OCI-M2 (cell line): ENCODE data around the gene RABGGTA.

Experiments
- DNase-seq: peaks from one replicate; lab custom pipeline; 2025; ENCODE audit not compliant: unreplicated experiment; lab: John Stamatoyannopoulos, UW

RABGGTA gene

DNA sequence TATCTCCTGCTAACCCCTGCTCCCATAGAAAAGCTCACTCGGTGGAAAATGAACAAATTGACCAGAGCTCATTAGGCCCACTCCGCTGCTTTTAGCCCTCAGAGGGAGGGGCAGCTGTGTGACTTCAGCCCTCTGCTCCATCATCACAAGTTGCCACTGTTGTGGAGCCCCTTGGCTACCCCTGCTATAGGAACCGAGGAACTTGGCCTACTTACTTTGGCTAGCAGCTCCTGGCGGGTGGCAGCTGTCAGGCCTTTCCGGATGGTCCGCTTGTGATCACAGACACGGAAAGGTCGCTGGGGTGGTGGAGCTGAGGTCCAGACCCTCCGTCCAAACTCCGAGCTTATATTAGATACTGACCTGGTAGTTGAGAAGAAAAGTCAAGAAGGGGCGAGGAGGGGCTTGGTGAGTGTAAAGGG is 35.8 kb upstream of the RABGGTA start:
- DNase-seq: no peak

DNA sequence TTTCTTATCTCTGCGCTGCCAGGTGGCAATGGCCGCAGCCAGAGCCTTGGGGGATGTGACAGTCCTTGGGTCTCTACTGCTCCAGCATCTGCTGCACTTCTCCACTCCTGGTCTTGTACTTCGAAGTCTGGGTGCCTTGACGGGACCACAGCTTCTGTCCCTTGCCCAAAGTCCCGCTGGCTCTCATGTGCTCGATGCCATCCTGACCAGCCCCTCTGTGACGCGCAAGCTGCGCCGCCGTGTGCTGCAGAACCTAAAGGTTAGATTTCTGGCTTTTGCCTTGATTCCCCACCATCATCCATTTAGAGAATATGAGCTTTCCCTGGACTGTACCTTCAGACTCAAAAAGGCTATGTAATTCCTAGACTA is 32.6 kb upstream of the RABGGTA start:
- DNase-seq: no peak

DNA sequence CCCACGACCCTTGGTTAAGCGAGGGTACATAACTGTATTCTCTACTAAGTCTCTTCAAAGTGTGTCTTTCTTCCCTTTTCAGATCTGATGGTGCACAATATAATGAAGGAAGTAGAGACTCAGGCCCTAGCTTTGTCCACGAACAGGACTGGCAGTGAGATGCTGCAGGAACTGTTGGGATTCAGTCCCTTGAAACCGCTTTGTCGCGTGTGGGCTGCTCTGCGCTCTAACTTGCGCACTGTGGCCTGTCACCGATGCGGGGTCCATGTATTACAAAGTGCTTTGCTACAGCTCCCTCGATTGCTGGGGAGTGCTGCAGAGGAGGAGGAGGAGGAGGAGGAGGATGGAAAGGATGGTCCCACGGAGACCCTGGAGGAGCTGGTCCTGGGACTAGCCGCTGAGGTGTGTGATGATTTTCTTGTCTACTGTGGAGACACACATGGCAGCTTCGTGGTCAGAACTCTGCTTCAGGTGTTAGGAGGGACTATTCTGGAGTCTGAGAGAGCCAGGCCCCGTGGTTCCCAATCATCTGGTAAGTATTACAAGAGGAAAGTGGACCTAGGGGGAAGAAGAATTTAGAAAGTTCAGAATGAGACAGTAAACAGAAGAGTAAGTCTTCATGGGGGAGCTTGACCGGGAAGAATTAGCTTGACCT is 29.1 kb upstream of the RABGGTA start:
- DNase-seq: no peak

DNA sequence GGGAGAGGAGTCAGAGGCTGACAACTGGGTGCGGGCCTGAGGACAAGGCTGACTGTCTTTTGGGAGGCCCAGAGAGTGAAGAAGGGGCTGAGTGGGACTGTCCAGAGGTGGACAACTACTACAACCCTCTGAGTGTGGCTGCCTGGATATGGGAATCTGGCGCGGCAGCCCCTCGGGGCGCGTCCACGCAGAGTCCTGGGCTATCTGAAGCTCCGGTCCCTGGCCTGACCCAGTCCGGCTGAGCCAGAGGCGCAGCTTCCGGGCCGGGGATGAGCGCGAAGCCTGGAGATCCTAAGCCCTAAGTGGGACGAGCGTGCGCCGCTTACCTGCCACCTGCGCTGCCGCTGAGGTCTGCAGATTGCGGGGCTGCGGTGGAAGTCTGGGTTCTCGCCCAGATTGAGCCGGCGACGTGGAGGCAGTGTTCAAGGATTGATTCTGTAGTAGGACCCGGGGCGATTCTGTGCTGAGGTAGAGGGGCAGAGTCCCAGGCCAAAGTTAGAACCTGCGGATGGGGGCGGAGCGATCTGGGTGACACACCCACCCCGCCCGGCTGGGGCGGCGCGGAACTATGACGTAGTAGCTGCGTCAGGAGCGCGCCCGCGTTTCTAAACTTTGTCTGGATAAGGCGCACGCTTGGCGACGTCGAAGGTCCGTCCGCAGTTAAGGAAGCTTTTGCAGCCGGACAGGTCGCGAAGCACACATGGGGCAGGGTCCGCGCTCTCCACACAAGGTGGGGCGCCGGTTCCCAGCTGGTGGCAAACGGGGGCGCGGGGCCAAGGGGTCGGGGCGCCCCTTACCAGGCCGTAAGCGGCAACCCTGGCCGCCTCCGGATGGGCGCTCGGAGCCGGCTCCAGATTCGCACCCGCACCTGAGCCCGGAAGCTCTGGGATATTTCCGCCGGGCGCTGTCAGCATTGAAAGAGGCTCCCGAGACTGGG is 28.1 kb upstream of the RABGGTA start, which contains the start of the genes DHRS1 and NOP9:
DHRS1 (minus strand) TSS at position 526 of the 937 bp plus-strand sequence. CDS start 674 bp downstream, outside the sequence.
NOP9 (plus strand) TSS at position 596 of the 937 bp plus-strand sequence; CDS start at position 701, 105 bp downstream.
- DNase-seq: peak; percentile 70

DNA sequence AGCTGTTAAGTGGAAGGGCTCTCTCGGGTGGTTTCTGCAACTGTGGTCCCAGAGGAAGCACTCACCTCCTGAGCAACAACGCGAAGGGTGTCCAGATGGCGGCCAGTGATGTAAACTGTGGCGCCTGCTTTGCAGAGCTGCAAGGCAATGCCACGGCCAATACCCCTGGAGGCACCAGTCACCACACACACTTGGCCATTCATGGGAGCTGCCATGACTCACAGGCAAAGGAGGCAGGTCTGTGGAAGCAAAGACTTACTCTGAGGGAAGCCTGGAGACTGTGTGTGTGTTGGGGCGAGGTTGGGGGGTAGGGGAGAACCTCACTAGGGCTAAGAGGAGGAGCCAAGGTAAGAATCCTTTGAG is 27.5 kb upstream of the RABGGTA start:
- DNase-seq: no peak

DNA sequence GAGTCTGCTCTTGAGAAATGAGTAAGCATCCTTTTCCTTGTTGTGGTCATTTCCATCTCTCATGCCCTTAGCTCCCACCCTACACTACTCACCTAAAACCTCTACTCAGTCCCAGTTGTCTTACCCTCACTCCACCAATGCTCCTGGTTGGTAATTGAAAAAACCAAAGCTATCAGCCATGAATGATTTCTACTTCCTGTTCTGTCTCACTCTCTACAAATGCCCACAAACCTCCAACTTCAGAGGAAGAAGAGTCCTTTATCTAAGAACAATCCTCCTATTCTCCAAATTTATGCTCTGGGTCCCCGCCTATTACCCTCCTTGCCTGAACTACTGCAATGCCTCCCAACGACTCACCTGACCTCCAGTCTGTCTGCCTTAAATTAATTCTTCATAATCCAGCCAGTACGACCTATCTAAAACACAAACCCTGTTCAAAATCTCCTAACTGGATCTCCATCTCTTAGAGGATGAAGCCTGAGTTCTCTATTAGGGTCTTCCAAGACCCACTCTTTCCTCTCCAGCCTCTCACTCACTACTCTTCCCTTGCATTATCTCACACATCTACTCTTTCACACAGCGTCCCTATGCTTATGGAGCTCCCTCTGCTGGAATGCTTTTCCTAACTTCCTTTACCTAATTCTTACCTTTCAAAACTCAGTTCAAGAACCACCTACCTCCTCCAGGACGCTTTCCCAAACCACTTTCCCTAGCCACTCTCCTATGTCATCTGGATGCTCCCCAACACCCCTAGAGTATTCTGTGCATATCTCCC is 26.0 kb upstream of the RABGGTA start:
- no peak for DNase-seq

DNA sequence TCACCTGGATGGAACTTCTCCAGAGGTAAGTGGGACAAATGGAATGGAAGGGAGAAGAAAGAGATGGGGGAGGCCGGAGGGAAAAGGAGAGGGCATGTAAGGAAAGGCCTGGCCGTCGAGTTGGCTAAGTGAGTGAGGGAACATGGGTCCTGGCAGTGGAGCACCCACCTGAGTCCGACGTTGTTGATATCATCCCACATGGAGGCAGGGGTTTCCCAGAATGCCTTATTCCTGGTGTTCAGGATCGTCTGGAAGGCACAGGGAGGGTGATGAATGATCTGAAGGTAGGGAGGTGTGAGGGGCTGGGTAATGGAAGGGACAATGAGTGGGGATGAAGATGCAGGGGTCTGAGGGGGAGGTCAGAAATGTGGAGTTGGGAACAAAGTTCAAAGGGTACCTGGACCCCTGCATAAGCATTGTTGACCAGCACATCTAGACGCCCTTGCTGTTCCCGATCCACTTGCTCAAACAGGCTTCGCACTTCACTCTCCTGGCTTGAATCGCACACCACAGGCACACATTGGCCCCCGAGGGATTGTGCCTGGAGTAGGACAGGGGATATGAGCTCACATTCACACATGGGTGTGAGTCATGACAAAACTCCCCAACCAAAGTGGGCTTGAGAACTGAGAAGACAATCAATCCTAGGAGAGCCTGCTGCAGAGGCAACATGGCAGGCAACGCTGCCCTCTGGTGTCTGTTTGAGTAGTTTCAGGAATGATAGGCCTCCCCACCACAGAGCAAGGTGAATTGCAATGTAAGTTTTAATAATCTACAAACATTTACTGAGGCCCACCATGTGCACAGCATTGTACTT is 25.2 kb upstream of the RABGGTA start:
- DNase-seq: no peak

DNA sequence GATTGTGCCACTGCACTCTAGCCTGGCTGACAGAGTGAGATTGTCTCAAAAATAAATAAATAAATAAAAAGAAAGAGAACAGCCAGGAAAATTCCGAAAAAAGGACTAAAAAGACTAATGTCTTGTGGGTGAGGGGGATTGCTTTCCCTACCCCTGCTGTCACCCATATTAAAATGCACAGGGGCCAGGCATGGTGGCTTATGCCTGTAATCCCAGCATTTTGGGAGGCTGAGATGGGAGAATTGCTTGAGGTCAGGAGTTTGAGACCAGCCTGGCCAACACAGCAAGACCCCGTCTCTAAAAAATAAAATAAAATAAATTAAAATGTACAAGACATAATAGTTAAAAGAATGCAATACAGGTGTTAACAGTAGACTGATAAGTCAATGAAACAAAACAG is 22.1 kb upstream of the RABGGTA start:
- no peak for DNase-seq

DNA sequence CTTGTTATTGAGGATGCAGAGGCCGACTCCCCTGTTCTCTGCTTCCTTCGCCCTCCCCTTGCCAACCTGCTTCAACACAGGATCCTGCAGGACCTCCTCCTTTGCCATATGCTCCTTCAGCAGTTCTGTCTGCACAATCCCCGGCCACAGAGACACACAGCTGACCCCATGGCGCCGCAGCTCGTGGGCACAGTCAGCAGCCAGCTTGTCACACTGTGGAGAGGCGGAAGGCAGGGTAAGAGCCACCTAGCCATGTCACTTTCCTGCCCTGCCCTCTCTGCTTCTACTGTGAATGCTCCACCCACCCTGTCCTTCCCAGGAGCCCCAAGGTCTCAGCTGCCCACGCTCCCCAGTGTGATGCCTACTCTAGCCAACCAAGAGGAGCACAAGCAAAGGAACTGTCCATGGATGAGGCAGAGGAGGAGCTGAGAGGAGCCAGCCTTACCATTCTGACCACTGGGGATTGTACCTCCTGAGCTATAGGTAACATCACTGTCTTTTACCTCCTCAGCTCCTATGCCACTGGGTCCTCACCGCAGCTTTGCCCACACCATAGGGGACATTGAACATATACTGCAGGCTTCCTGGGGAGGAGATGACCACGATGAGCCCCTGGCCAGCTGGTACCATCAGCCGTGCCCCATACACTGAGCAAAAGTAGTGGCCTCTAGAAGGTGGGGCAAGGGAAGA is 20.9 kb upstream of the RABGGTA start:
- no peak for DNase-seq

DNA sequence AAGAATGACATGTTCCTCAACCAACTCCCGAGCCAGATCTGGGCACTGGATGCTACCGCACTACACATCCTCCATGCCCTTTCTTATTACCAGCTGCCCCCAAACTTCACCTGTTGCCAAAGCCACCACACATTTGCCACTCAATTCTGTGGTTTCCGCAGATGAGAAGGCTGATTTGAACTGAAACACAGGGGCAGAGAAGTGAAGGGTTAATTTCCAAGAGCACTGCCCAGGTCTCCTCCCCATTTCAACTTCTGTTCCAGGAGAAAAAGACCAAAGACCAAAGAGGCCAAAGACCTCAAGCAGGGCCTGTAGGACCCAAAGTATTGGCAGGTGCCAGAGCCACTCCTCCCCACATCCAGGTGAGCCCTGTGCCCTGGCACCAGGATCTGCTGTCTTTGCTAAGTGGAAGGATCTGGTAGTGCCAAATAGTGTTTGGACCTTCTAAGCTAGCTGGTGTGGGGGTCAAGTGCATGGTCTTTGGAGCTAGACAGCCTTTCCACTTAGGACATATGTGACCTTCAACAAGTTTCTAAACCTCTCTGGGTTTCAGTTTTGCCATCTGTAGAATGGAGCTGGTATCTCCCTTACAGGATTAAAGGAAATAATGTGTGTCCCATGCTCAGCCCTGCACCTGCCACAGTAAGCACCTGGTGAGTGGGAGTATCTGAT is 20.2 kb upstream of the RABGGTA start:
- DNase-seq: no peak

DNA sequence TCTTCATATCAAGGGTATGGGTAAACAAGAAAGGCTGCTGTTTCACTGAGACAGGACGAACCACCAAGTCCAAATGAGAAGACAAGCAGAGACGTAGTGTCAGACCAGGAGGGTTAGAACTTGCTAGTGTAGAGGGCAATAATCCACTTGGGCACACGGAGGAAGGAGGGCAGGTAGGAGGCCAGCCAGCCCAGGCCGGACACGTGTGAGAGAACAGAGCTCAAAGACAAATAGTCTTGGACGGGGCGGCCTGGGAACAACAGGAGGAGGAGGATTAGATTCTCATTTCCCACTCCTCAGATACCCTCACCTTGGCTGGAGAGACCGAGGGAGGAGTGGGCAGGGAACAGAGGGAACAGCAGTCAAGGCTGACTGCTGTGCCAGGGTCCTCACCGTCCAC is 19.3 kb upstream of the RABGGTA start:
- no peak for DNase-seq

DNA sequence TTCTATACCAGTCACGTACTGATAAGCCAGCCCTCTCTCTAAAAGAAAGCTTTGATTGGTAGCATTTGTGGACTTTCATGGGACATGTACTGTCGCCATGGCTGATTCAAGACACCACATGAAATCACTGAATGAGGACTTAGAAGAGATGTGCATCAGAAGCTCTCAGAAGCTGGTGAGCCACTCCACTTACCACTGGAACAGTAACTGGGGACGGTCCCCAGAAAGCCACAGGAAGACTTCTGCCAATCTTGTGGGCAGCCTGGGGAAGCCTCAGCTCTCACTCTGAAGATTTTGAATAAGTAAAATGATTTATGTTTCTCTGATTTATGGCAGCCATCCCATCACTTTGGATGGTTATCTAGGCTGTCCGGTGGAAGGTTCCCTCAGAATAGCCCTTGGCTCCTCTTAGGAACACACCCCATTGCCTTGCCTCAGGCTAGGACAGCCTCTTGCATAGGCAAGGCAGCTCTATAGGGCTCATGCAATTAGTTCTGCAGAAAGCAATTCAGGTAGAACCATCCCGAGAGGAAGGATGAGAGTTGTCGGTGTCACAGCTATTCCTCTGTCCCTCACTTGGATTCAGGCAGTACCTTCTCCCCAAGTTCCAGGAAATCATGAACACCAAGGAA is 18.4 kb upstream of the RABGGTA start:
- no peak for DNase-seq

DNA sequence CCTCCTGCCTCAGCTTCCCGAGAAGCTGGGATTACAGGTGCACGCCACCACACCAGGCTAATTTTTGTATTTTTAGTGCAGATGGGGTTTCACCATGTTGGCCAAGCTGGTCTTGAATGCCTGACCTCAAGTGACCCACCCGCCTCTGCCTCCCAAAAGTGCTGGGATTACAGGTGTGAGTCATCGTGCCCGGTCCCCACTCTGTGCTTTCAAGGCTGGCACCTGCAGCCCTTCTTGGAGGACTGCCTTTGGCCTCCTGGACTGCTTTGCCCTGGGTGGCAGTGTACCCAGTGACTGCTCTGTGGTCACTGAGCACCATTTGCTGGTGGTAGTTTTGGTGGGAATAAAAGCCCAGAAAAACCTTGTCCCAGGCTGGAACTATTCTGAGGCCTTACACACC is 15.6 kb upstream of the RABGGTA start:
- no peak for DNase-seq

DNA sequence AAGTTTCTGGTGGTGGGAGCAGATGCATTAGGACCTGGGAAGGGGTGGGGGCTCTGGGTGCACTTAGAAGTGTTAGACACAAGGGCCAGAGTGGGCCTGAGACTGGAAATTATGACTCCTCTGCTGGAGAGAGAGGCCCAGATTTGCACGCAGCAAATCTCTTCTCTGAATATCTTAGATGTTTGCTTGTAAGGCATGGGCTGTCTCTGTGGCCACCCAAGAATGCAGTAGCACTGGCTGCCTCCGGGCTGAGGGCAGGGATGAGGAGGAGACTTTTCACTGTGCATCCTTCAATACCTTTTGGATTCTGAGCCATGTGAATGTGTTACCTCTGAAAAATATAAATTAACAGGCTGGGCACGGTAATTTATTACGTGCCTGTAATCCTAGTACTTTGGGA is 14.0 kb upstream of the RABGGTA start:
- no peak for DNase-seq

DNA sequence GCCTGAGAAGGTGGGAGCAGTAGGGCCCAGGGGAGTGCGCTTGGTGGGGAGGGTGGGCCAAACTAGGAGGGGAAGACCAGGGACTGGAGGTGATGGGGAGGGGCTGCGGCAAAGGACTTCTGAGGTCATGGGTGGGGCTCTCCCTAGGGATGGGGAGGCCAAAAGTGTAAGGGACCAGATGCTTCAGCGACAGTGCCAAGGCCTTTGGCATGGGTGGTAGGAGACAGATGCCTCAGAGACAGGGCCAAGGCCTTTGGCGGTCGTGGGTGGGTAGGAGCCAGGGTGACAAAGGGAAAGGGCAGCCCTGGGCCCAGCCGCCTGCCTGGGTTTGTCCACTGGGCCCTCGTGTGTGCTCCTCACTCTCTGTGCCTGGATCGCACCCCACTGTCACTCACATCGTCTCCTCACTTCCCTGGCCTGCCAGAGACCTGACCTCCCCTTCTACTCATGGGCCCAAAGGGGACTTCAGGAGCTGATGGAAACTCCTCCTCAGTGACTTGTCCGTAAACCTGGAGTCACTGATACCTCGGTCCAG is 13.2 kb upstream of the RABGGTA start:
- DNase-seq: no peak

DNA sequence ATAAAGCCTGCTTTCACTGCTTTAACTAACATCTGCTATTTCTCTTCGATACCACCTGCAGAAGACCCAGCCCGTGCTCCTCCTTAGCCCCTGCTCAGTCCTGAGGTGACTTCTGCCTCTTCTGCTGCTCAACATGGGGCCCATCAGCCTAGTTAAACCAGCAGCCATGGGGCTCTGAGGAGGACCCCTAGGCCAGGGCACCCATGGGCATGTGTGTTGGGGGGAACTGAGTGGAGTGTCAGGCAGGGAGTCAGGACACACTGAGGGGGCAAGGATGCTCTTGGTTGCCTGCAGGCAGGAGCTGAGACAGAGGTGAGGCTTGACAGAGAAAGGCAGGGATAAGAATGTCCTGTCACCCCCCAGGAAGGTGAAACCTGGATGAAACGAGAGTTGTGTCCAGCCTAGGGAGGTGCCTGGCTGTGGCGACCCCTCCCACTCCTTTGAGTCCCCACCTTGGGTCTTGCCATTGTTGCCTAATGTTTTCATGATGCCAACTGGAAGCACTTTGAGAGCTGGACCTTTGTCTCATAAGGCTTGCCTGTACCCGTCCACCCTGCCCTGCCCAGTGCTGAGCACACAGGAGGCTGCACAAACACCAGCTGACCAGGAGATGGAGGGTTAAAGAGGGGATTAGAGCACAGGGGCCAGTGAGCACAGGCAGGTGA is 12.5 kb upstream of the RABGGTA start:
- DNase-seq: no peak

DNA sequence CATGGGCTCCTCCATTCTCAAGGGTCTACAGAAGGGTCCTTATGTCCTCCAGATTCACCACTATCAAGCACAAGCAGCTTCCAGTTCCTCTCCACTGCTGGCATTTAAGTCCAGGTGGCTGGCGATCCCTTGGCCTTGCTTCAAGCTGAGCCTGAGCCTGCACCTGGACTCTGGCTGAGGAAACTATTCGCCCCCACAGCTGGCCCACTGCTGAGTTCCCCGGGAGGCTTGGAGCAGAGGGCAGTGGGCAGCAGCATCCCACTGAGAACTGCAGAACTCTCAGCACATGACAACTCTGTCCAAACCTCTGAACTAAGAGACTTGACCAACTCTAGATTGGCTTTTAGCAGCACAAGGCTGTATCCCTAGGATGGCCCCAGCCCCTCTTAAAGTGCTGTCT is 11.3 kb upstream of the RABGGTA start:
- no peak for DNase-seq

DNA sequence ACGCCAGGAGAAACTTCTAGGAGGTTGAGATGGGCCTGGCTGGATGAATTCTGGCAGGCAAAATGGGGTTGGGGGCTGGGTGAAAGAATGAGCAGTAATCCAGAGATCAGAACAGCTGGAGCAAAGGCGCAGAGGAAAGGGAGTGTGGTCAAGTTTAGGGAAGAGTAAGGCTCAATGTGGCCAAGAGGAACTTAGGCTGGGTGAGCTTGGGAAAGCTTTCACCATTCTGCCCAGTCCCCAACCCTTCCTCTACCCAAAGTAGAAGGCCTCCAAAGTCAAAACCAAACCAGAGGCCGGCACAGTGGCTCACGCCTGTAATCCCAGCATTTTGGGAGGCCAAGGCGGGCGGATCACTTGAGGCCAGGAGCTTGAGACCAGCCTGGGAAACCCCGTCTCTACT is 10.2 kb upstream of the RABGGTA start:
- DNase-seq: no peak
